AG09309 (cell line): ENCODE data around the gene SAMD4A.

Source experiments
- DNase-seq: peaks from one replicate; pipeline ENCODE4 v3.0.0-alpha.2; 2010; ENCODE audit warnings: low read depth
- H3K4me3 ChIP-seq: 2 replicates; pipeline ENCODE4 v1.5.1; 2011; ENCODE audit warnings: mild to moderate bottlenecking, low read depth, low read length, moderate library complexity; ENCODE audit not compliant: control insufficient read depth
- TF ChIP-seq, protein P1 (sequence below): IDR thresholded peaks from 2 replicates; pipeline ENCODE4 v1.5.1; 2011; ENCODE audit warnings: mild to moderate bottlenecking, low read depth, low read length, inconsistent platforms; ENCODE audit not compliant: insufficient read depth, control insufficient read depth; ENCODE audit errors: missing control alignments

The SAMD4A gene

GRCh38 chr14:54706769-54707168 lies 139.8 kb downstream of the SAMD4A start:
- no peak overlapping the region for H3K4me3 ChIP-seq
- TF ChIP-seq, protein P1, sequence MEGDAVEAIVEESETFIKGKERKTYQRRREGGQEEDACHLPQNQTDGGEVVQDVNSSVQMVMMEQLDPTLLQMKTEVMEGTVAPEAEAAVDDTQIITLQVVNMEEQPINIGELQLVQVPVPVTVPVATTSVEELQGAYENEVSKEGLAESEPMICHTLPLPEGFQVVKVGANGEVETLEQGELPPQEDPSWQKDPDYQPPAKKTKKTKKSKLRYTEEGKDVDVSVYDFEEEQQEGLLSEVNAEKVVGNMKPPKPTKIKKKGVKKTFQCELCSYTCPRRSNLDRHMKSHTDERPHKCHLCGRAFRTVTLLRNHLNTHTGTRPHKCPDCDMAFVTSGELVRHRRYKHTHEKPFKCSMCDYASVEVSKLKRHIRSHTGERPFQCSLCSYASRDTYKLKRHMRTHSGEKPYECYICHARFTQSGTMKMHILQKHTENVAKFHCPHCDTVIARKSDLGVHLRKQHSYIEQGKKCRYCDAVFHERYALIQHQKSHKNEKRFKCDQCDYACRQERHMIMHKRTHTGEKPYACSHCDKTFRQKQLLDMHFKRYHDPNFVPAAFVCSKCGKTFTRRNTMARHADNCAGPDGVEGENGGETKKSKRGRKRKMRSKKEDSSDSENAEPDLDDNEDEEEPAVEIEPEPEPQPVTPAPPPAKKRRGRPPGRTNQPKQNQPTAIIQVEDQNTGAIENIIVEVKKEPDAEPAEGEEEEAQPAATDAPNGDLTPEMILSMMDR: no peak
- no peak for DNase-seq

GRCh38 chr14:54708161-54708560 lies 141.2 kb downstream of the SAMD4A start:
- no peak overlapping the region for H3K4me3 ChIP-seq
- TF ChIP-seq, protein P1: no peak
- DNase-seq: no peak

DNA sequence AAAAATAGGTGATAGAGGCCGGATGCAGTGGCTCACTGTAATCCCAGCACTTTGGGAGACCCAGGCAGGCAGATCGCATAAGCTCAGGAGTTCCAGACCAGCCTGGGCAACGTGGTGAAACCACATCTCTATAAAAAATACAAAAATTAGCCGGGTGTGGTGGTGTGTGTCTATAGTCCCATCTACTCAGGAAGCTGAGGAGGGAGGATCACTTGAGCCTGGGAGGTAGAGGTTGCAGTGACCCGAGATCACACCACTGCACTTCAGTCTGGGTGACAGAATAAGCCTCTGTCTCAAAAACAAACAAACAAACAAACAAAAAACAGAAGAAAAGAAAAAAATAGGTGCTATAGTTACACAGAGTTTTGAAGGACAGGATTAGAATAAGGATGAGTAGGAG lies 142.1 kb downstream of the SAMD4A start:
- TF ChIP-seq, protein P1: no peak
- H3K4me3 ChIP-seq: no peak overlapping the region
- DNase-seq: no peak

- TF ChIP-seq, protein P1: no peak
- no peak for DNase-seq
- no peak overlapping the region for H3K4me3 ChIP-seq
Measured at GRCh38 chr14:54709444-54709843, 142.5 kb downstream of the SAMD4A start.

DNA sequence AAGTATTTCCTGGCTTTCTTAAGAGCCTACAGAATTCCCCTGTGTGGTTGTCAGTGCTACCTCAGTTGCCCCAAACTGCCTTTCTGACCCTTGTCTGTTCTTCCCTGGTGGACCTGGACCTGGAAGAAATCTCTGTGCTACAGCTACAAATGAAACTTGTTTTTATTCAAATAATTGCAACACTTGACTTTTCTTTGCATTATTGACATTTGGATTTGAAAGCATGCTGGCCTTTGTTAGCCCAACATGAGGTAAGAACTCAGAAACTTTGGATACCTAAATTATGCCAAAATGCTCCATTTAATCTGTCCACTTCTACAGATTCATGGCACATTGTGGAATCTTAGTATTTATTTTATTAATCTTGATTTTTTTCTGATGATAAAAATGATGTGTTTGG lies 142.9 kb downstream of the SAMD4A start:
- no peak for DNase-seq
- TF ChIP-seq, protein P1: no peak
- no peak overlapping the region for H3K4me3 ChIP-seq

DNA sequence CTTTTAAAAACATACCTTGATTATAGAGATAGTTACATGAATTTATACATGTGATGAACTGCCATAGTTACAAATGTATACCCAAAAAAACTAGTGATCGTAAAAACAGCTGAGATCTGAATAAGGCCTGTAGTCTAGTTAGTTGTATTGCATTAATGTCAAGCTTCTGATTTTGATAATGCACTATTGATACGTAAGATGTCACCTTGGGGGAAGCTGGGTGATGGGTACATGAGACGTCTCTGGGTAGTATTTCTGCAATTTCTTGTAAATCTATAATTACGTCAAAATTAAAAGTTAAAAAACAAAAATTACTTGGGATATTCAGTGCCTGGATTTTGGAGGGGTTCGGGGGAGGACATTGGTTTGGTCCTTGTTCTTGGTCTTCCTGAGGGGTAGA lies 144.4 kb downstream of the SAMD4A start:
- H3K4me3 ChIP-seq: no peak overlapping the region
- DNase-seq: no peak
- TF ChIP-seq, protein P1: no peak
